Stomach (tissue), 9 donors: ENCODE measurements around the gene METTL6. TPM values are rescaled to one million over a fixed set of nuclear protein-coding genes. Genes with fewer than 3 reads are reported as not detected.

Experiments
- DNase-seq, 2 donors: peaks; one replicate each; pipeline versions ENCODE4 v3.0.0 to v3.0.0-alpha.2; 2013 to 2019
- H3K27ac ChIP-seq, 5 donors: fragments of 200-600 bp in 4 of 5; sonication (generic) in 4 of 5; one replicate each; pipeline ENCODE4 v1.5.1; 2013 to 2019; ENCODE audit warnings: mild to moderate bottlenecking in 1 of 5, moderate library complexity in 1 of 5
- H3K27me3 ChIP-seq, 3 donors: fragments of 200-600 bp; sonication (generic); one replicate each; pipeline ENCODE4 v1.5.1; 2017 to 2019; ENCODE audit warnings: mixed run types in 1 of 3
- H3K36me3 ChIP-seq, 4 donors: fragments of 200-600 bp; sonication (generic); 1 replicate in 3 of 4; 2 replicates in 1 of 4; pipeline ENCODE4 v1.5.1; 2016 to 2019
- H3K4me1 ChIP-seq, 4 donors: fragments of 200-600 bp; sonication (generic); one replicate each; pipeline ENCODE4 v1.5.1; 2016 to 2019
- H3K4me3 ChIP-seq, 4 donors: fragments of 200-600 bp; sonication (generic) in 3 of 4; one replicate each; pipeline ENCODE4 v1.5.1; 2016 to 2019; ENCODE audit warnings: mild to moderate bottlenecking in 1 of 4
- H3K9me3 ChIP-seq, 4 donors: fragments of 200-600 bp; sonication (generic); one replicate each; pipeline ENCODE4 v1.5.1; 2016 to 2019
- EP300 ChIP-seq: sonication (generic); formaldehyde crosslinking; IDR thresholded peaks from one replicate; pipeline ENCODE4 v1.6.1; 2017; ENCODE audit warnings: antibody characterized with exemption
- POLR2A ChIP-seq, 4 donors: fragments of 450-650 bp; IDR thresholded peaks; one replicate each; pipeline ENCODE4 v1.6.1; 2016; ENCODE audit warnings: antibody characterized with exemption in 4 of 4, control low read depth in 2 of 4, mild to moderate bottlenecking in 1 of 4, moderate library complexity in 1 of 4
- POLR2AphosphoS5 ChIP-seq, 3 donors: sonication (generic); formaldehyde crosslinking; IDR thresholded peaks; one replicate each; pipeline ENCODE4 v1.6.1; 2016; ENCODE audit warnings: antibody characterized with exemption in 3 of 3
- WGBS, 5 donors: extraction: QIAGEN DNeasy Blood & Tissue Kit in 3 of 5; methylation state at CpG; one replicate each; pipeline versions ENCODE4 v1.1.5 to v1.1.7; 2013 to 2018; 5-methylcytosine and 5-hydroxymethylcytosine counted together
- intact Hi-C: fragments of 100-400 bp; cut with DNase I; formaldehyde crosslinking; loops from one replicate; pipeline ENCODE4 v1.15.1; 2023; ENCODE audit warnings: low total_unique reads
- polyA plus RNA-seq, 3 donors: library from polyadenylated mRNA; stranded (reverse); fragments of 200-250 nt; gene quantifications; one replicate each; pipeline ENCODE4 v1.2.3, GENCODE V29; 2013
- total RNA-seq, 5 donors: library from RNA; depleted of rRNA; stranded (reverse); fragments of >200 nt; gene quantifications; one replicate each; pipeline versions ENCODE4 v1.1.0 to v1.2.3, GENCODE V29; 2014 to 2016
- TF ChIP-seq, protein P1 (sequence below), 7 experiments: fragments of 450-650 bp in 4 of 7; fragments of 200-600 bp in 3 of 7; sonication (generic) in 3 of 7; IDR thresholded peaks; one replicate each; pipeline ENCODE4 v1.5.1; 2016 to 2019; ENCODE audit warnings: antibody characterized with exemption in 7 of 7, control low read depth in 2 of 7, mild to moderate bottlenecking in 1 of 7
- donor health status: healthy with polysubstance abuse.
- donor health status: Bipolar disorder and iron deficiency.
- donor health status: healthy.

The METTL6 gene
- total and polyA plus RNA-seq, 8 donors: 0.29 to 35.8 (median 6.9) TPM

DNA sequence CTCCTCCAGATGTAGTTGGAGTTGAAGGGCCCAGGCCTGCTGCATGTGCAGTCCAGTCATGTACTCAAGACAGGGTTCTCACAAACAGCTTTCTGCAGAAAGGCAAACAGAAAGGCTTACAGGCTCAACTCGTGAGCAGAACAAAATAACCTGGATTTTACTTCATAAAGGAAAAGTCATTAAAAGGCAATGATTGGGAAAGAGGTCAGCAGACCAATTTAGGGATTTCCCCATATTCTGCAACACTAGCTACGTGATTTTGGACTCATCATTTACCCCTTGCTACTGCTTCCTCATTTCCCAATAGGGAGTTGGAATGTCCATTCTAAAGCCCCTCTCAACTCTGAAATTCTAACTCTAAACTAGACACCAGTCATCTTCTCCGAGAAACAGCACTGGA, 18.1 kb downstream of the METTL6 start:
- no peak for DNase-seq
- no peak for TF ChIP-seq POLR2A (IDR thresholded peaks at IDR 0.05)
- no peak for TF ChIP-seq EP300
- Histone ChIP-seq H3K27me3 (no peaks in the 10 kb centered on the region), H3K9me3 (no peaks in the 10 kb centered on the region), H3K4me1 (no peaks in the 10 kb centered on the region), H3K27ac (no peak overlapping the region), H3K4me3 (no peak overlapping the region), H3K36me3 (peaks cover 19 to 60% (median 51%) of the 10 kb centered on the region in 4 donors)
- 80 to 86% (median 83%) methylated on average over 3 of the region's 3 CpGs for WGBS, 5 donors
- intact Hi-C loops: no loop called here

DNA sequence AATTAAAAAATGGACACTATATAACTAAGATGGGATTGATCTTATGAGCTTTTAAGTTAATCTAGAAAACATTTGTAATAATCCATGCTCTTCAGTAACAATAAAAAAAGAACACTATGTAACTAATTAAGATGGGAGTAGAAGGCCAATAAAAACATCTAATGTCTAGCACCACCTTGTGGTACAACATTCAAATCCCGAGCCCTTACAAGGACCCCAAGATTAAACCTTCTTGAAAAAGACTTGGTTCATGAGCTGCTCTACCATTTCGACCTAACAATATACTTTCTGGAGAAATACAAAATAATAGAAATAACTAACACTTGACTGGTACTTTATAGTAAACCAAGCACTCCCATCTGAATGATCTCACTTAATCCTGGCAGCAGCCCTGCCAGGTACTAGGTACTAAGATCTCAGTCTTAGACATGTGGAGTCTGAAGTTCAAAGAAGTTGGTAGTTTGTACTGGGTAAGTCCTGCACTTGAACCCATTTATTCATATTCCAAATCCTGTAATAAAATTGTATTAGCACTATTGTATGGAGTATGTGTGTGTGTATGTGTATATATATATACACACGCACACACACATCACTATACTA, 21.8 kb downstream of the METTL6 start:
- peak in 1 of 2 donors; percentile 77 for DNase-seq
- Histone ChIP-seq H3K9me3 (no peaks in the 10 kb centered on the region), H3K36me3 (peaks cover 4 to 23% (median 14%) of the 10 kb centered on the region in 4 donors), H3K27ac (no peak overlapping the region), H3K4me3 (no peak overlapping the region), H3K27me3 (no peaks in the 10 kb centered on the region), H3K4me1 (no peaks in the 10 kb centered on the region)
- 37 to 43% (median 42%) methylated on average over 3 of the region's 3 CpGs for WGBS, 5 donors
- TF ChIP-seq, protein P1, sequence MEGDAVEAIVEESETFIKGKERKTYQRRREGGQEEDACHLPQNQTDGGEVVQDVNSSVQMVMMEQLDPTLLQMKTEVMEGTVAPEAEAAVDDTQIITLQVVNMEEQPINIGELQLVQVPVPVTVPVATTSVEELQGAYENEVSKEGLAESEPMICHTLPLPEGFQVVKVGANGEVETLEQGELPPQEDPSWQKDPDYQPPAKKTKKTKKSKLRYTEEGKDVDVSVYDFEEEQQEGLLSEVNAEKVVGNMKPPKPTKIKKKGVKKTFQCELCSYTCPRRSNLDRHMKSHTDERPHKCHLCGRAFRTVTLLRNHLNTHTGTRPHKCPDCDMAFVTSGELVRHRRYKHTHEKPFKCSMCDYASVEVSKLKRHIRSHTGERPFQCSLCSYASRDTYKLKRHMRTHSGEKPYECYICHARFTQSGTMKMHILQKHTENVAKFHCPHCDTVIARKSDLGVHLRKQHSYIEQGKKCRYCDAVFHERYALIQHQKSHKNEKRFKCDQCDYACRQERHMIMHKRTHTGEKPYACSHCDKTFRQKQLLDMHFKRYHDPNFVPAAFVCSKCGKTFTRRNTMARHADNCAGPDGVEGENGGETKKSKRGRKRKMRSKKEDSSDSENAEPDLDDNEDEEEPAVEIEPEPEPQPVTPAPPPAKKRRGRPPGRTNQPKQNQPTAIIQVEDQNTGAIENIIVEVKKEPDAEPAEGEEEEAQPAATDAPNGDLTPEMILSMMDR (IDR thresholded peaks at IDR 0.05): peak in 5 of 7 experiments; percentile 9 to 52 (median 45)
- no peak for TF ChIP-seq POLR2A (IDR thresholded peaks at IDR 0.05)
- intact Hi-C loops: no loop called here

DNA sequence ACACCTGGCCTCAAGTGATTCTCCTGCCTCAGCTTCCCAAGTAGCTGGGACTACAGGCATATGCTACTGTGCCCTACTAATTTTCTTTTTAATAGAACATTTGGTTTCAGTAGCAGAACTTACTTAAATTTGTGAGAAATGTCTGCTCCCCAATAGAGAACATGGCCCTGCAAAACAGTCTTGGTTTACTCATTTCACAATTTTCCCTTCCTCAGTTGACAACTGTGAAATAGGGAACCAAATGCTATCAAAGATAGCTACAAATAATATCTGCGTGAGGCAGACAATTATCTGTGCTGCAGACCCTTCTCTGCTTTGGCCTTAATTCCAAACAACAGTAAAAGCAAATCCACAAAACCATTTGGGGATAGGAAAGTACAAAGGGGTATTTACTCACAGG, 22.6 kb downstream of the METTL6 start:
- H3K4me3 ChIP-seq: no peak overlapping the region
- no peaks in the 10 kb centered on the region for H3K9me3 ChIP-seq
- no peak overlapping the region for H3K27ac ChIP-seq
- TF ChIP-seq EP300 (no peak), POLR2A (IDR thresholded peaks at IDR 0.05) (no peak), POLR2AphosphoS5 (IDR thresholded peaks at IDR 0.05) (no peak)
- TF ChIP-seq, protein P1 (IDR thresholded peaks at IDR 0.05): no peak
- no peaks in the 10 kb centered on the region for H3K27me3 ChIP-seq
- intact Hi-C loops: no loop called here
- WGBS, 5 donors: 88 to 100% (median 94%) methylated on average over 1 of the region's 1 CpG
- DNase-seq: no peak
- H3K4me1 ChIP-seq: no peaks in the 10 kb centered on the region
- H3K36me3 ChIP-seq: peaks cover 0 to 15% (median 7%) of the 10 kb centered on the region in 4 donors

DNA sequence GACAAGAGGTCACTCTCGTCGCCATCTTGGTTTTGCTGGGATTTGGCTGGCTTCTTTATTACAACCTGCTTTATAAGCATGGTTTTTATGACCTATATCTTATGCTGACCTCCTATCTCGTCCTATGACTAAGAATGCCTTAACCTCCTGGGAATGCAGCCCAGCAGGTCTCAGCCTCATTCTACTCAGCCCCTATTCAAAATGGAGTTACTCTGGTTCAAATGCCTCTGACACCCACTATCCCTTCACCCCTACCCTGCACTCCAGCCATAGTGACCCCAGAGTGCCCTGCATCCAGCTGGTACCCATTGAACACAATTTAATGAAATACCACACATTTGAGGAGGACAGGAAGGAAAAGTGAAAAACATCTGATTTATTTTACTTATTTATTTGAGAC, 23.4 kb downstream of the METTL6 start:
- no peaks in the 10 kb centered on the region for H3K4me1 ChIP-seq
- WGBS, 5 donors: 74 to 89% (median 88%) methylated on average over 3 of the region's 3 CpGs
- TF ChIP-seq POLR2AphosphoS5 (IDR thresholded peaks at IDR 0.05) (no peak), POLR2A (IDR thresholded peaks at IDR 0.05) (no peak), EP300 (no peak)
- TF ChIP-seq, protein P1 (IDR thresholded peaks at IDR 0.05): no peak
- H3K27me3 ChIP-seq: no peaks in the 10 kb centered on the region
- no peak overlapping the region for H3K27ac ChIP-seq
- no peak overlapping the region for H3K4me3 ChIP-seq
- intact Hi-C loops: no loop called here
- H3K36me3 ChIP-seq: peaks cover 0 to 9% (median 3%) of the 10 kb centered on the region in 4 donors
- no peak for DNase-seq
- H3K9me3 ChIP-seq: no peaks in the 10 kb centered on the region

DNA sequence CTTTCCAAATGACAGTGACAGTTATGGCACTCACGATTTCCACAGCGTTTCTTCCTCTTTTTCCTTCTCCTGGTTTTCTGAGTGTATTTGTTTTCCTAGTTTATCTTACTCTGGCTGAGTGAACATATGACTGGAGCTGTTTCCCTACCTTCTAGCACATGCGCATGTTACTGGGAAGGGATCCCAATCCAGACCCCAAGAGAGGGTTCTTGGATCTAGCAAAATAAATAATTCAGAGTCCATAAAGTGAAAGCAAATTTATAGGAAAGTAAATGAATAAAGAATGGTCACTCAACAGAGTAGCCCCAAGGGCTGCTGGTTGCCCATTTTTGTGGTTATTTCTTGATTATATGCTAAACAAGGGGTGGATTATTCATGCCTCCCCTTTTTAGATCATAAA, 23.8 kb downstream of the METTL6 start:
- WGBS, 5 donors: 45 to 69% (median 56%) methylated on average over 3 of the region's 3 CpGs
- no peak overlapping the region for H3K4me3 ChIP-seq
- H3K36me3 ChIP-seq: peaks cover 0 to 5% (median 2%) of the 10 kb centered on the region in 4 donors
- TF ChIP-seq EP300 (no peak), POLR2AphosphoS5 (IDR thresholded peaks at IDR 0.05) (no peak), POLR2A (IDR thresholded peaks at IDR 0.05) (no peak)
- TF ChIP-seq, protein P1 (IDR thresholded peaks at IDR 0.05): no peak
- intact Hi-C loops: no loop called here
- peak in 1 of 2 donors; percentile 49 for DNase-seq
- H3K27me3 ChIP-seq: no peaks in the 10 kb centered on the region
- no peaks in the 10 kb centered on the region for H3K4me1 ChIP-seq
- H3K27ac ChIP-seq: no peak overlapping the region
- H3K9me3 ChIP-seq: no peaks in the 10 kb centered on the region
